WTC11 (cell line): ENCODE data around the gene PRSS38.

Experiments used
- CBFB ChIP-seq: sonication (generic); formaldehyde crosslinking; IDR thresholded peaks from 2 replicates; pipeline ENCODE4 v1.8.1; 2022; ENCODE audit warnings: mild to moderate bottlenecking, low read depth, missing genetic modification reagents
- CREB1 ChIP-seq: sonication (generic); formaldehyde crosslinking; IDR thresholded peaks from 2 replicates; pipeline ENCODE4 v1.8.0; 2023; ENCODE audit warnings: mild to moderate bottlenecking, missing genetic modification reagents
- CTCF ChIP-seq: fragments of 200-600 bp; IDR thresholded peaks from 2 replicates; pipeline ENCODE4 v1.8.0; 2022; ENCODE audit warnings: antibody characterized with exemption
- E2F5 ChIP-seq: sonication (generic); formaldehyde crosslinking; IDR thresholded peaks from 2 replicates; pipeline ENCODE4 v1.8.1; 2022; ENCODE audit warnings: mild to moderate bottlenecking, moderate library complexity, missing genetic modification reagents
- ESRRA ChIP-seq: sonication (generic); formaldehyde crosslinking; IDR thresholded peaks from 2 replicates; pipeline ENCODE4 v1.8.1; 2022; ENCODE audit warnings: mild to moderate bottlenecking, missing genetic modification reagents, borderline replicate concordance
- ETV6 ChIP-seq: sonication (generic); formaldehyde crosslinking; IDR thresholded peaks from 2 replicates; pipeline ENCODE4 v1.8.1; 2022; ENCODE audit warnings: mild to moderate bottlenecking, missing genetic modification reagents
- FOXJ3 ChIP-seq: sonication (generic); formaldehyde crosslinking; IDR thresholded peaks from 2 replicates; pipeline ENCODE4 v1.9.0; 2021; ENCODE audit warnings: missing genetic modification reagents, mild to moderate bottlenecking, borderline replicate concordance
- JUN ChIP-seq: sonication (generic); formaldehyde crosslinking; IDR thresholded peaks from 2 replicates; pipeline ENCODE4 v1.8.0; 2023; ENCODE audit warnings: mild to moderate bottlenecking, missing genetic modification reagents
- NFYB ChIP-seq: sonication (generic); formaldehyde crosslinking; conservative IDR thresholded peaks from 2 replicates; pipeline ENCODE4 v1.8.0; 2022; ENCODE audit warnings: low read depth, missing genetic modification reagents
- PRDM15 ChIP-seq: sonication (generic); formaldehyde crosslinking; IDR thresholded peaks from 2 replicates; pipeline ENCODE4 v1.8.0; 2022; ENCODE audit warnings: missing genetic modification reagents
- SP1 ChIP-seq: sonication (generic); formaldehyde crosslinking; conservative IDR thresholded peaks from 2 replicates; pipeline ENCODE4 v1.8.1; 2022; ENCODE audit warnings: missing genetic modification reagents
- TF ChIP-seq, protein P1 (sequence below): sonication (generic); formaldehyde crosslinking; IDR thresholded peaks from 2 replicates; pipeline ENCODE4 v1.8.1; 2023; ENCODE audit warnings: mild to moderate bottlenecking, missing genetic modification reagents, moderate library complexity
- TF ChIP-seq, protein P2 (sequence below): sonication (generic); formaldehyde crosslinking; IDR thresholded peaks from 2 replicates; pipeline ENCODE4 v1.8.0; 2022; ENCODE audit warnings: mild to moderate bottlenecking, missing genetic modification reagents
- TF ChIP-seq, protein P3 (sequence below): sonication (generic); formaldehyde crosslinking; conservative IDR thresholded peaks from 2 replicates; pipeline ENCODE4 v1.8.1; 2022; ENCODE audit warnings: mild to moderate bottlenecking, missing genetic modification reagents

DNA sequence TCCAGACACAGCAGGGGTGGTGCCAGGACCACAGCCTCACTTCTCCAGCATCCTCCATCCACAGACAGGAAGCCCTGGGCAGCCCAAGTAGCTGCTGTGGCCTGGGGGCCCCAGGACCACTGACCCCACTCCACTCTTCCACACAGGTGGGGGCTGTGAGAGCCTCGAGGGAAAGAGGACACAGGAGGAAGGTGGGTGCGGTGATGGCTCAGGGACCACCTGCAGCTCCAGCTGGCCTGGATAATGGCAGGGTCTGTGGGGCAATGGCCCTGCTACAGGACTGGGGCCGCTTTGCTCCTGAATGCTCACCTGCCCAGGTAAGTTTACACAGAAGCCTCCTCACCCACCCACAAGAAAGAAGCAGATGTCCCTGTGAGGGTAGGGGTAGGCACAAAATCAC, 18.3 kb upstream of the PRSS38 start:
- TF ChIP-seq CTCF (no peak), SP1 (CRISPR knock-in tag) (no peak), ETV6 (no peak), CREB1 (no peak), NFYB (CRISPR knock-in tag) (no peak), CBFB (CRISPR knock-in tag) (no peak), JUN (CRISPR knock-in tag) (no peak), FOXJ3 (CRISPR knock-in tag) (no peak), ESRRA (CRISPR knock-in tag) (no peak), PRDM15 (CRISPR knock-in tag) (no peak), E2F5 (CRISPR knock-in tag) (no peak)
- TF ChIP-seq, protein P1, sequence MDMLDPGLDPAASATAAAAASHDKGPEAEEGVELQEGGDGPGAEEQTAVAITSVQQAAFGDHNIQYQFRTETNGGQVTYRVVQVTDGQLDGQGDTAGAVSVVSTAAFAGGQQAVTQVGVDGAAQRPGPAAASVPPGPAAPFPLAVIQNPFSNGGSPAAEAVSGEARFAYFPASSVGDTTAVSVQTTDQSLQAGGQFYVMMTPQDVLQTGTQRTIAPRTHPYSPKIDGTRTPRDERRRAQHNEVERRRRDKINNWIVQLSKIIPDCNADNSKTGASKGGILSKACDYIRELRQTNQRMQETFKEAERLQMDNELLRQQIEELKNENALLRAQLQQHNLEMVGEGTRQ, result no peak
- TF ChIP-seq, protein P2, sequence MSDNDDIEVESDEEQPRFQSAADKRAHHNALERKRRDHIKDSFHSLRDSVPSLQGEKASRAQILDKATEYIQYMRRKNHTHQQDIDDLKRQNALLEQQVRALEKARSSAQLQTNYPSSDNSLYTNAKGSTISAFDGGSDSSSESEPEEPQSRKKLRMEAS, result no peak
- TF ChIP-seq, protein P3, sequence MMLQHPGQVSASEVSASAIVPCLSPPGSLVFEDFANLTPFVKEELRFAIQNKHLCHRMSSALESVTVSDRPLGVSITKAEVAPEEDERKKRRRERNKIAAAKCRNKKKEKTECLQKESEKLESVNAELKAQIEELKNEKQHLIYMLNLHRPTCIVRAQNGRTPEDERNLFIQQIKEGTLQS, result no peak
